ENCODE results near the gene GFRA4.
A peak's percentile ranks its signal among the peaks of the same experiment; 100 is the strongest.

Gene GFRA4

DNA sequence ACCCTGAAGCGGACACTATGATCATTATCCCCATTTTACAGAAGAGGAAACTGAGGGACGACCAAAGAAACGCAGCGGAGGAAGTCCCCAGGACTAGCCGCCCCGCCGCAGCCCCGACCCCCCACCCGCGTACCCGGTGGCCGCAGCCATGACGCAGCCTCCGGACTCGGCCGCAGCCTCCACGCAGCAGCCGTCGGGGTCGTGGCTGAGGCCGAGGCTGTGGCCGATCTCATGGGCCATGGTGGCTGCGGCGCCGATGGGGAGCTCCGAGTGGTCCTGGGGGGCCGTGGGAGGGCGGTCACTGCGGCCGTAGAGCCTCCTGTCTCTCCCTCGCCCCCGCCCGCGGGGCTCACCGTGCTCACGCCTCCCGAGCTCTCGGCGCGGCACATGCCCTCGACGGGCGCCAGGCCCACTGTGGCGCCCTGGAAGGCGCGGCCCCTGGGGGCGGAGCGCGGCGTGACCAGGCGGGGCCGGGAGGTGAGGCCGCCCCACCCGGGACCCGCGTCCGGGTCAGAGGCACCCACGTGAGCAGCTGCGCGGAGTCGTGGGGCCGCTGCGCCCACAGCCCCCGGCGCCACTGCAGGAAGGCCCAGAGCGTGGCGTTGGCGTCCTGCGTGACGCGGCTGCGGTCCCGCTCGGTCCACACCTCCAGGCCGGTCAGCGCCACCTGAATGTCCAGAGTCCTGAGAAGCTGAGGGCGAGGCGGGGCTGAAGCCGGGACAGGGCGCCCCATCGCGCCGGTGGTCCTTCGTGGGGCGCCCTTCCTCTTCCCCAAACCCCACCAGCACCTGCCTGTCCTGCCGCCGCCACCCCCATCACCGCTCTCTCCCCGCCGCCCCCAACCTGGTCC is 10.2 kb upstream of the GFRA4 start:
- DNase-seq, result no peak

DNA sequence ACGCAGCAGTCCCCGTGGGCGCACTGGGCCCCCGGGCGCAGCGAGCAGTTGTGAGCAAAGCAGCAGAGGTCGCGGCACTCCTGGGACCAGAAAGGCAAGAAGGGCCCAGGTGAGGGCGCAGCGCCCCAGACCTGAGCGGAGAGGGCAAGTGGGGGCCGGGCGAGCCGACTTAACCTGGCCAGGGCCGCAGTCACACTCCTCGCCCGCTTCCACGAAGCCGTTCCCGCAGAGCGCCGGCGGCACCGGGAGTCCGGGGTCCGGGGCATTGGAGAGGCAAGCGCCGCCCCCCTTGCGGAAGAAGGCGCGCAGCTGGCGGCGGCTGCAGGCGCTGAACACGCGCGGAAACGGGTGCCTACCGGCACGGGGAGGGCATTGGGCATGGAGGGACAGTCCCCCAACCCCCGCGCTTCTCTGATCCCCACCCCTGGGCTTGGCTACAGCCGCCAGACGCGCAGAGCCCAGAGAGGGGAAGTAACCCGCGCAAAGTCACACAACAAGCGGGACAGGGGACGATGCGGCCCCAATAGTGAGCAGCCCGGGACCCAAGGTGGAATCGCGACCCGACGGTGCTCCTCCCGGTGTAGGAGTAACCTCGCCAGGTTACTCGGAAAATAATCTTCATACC is 9.5 kb upstream of the GFRA4 start:
- DNase-seq, result no peak

- no peak for DNase-seq
Measured at GRCh38 chr20:3671986-3672546, 8.9 kb upstream of the GFRA4 start.

DNA sequence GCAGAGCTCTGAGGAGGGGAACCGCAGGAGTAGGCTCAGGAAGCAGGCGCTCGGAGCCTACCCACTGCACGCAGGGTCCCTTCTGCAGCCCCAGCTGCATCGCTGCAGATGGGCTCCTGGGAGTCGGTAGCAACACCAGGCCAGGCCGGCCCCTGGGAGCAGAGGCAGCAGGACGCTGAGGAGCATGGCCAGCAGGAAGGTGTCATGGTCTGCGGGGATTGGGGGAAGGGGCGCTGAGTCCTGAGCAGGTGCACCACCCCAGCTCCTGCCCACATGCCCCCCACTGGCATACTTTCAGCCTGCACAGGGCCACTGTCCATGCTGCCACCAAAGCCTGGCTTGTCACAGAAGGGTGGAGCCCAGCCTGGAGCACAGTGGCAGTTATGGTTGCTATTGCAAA is 7.7 kb upstream of the GFRA4 start:
- DNase-seq, result no peak

DNA sequence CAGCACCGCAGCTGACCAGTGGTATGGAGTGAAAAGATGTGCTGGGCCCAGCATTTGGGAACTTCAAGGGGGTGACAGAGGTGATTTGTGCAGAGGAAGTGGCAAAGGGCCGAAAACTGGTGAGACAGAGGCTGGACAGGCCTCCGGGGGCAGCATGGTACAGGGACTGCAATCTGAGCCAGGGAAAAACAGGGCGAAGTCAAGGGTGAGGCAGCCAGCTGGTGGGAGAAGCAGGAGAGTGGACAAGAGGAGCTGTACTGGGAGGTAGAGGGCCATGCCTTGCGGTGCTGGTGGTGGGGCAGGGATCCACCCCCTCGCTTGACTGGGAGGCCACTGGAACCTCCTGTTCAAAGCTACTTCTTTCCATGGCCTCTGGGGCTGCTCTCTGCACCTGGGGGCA is 7.3 kb upstream of the GFRA4 start:
- DNase-seq, result peak; percentile 24

DNA sequence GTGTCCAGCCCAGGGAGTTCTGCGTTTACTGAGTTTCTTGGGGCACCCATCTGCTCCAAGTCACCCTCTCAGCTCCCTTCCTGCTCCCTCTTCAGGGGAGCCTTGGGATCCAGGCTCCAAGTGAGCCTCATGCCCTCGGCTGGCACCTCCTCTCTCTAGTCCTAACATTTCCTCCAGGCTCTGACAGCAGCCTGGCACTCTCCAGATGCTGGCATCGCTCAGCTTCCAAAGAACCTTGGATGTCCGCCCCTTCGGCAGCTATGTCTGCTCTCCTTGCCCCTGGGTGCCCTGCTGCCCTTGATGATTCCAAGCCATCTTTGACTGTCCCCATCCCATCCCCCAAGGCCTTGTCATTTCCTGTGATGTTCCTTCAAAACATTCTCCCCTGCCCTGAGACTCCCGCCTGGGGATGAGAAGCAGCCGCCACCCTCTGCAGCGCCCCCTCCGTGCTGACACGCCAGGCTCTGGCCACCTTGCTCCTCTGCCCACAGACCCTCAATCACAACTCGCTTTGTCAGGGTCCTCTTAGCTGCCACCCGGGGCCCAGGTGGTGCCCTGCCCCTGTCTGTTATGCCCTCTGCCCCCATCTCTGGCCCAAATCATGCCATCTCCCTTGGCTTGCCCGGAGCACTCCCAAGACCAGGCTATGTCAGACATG is 6.6 kb upstream of the GFRA4 start:
- no peak for DNase-seq

DNA sequence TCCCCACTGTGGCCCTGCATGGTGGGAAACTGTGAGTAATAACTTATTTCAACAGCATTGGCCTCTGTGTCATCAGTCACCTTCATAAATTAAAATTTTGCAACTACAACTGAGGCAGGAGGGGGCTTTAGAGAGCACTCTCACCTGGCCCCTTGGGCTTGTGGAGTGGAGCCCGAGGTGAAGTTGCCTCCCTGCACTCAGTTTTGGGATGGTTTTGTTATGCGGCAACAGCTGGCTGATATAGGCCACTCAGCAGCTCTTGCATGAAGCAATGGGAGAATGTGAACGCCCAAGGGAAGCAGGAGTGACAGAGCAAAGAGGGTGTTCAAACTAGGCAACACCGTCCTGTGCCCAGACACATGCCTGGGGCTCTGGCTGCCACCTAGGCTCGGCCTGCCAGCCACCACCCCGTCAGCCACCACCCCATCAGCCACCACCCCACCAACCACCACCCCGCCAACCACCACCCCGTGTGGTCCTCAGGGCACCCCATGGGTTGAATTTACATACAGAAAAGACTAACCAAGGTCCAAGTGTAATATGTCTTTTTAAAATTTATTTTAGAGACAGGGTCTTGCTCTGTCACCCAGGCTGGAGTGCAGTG is 4.3 kb upstream of the GFRA4 start:
- no peak for DNase-seq

DNA sequence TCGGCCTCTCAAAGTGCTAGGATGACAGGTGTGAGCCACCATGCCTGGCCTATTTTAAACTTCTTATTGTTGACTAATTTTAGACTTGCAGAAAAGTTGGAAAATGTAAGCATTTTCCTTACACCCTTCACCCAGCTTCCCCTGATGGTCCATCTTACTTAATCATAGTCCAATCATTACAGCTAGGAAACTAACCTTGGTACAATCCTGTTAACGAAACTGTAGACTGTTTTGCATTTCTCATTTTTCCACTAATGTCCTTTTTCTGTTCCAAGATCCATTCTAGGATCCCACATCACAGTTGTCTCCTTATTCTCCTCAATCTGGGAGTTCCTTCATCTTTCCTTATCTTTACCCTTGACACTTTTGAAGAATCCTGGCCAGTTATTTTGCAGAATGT is 659 bp upstream of the GFRA4 start:
- DNase-seq, result no peak

DNA sequence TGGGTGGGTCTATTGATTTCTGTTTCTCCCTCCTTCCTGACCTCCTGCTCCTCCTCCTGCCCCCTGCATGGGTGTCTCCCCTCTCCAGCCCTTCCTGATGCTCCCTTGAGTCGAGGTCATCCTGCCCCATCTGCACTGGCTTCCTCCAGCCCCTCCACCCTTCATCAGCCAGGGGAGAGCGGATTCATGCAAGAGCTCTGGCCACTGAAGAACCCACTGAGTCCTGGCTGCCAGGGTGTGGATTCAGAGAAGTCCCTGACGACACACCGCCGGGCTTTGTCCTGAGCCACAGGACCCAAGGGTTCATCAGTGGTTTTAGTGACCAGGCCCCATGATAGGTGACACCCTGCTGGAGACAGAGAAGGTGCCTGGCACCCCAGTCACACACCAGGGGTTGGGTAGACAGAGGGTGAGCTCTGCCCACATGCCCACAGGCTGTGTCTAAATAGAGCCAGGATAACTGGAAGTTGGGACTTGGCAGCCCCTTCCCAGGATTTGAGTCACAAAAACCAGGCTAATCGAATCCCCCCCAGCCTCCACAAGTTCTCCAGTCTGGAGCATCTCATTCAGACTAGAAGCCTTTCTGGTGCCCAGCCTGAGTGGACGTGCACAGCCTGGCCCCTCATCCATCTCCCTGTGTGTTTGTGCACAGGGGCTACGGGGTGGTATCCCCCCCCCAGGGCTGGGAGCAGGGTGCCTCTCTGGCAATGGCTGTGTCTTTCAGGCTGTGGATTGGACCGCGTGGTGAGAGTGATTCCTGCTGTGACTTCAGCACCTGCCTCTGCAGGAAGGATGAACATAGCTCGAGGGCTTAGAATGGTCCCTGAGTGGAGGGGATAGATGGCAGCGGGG is 1.2 kb downstream of the GFRA4 start:
- DNase-seq, result no peak

DNA sequence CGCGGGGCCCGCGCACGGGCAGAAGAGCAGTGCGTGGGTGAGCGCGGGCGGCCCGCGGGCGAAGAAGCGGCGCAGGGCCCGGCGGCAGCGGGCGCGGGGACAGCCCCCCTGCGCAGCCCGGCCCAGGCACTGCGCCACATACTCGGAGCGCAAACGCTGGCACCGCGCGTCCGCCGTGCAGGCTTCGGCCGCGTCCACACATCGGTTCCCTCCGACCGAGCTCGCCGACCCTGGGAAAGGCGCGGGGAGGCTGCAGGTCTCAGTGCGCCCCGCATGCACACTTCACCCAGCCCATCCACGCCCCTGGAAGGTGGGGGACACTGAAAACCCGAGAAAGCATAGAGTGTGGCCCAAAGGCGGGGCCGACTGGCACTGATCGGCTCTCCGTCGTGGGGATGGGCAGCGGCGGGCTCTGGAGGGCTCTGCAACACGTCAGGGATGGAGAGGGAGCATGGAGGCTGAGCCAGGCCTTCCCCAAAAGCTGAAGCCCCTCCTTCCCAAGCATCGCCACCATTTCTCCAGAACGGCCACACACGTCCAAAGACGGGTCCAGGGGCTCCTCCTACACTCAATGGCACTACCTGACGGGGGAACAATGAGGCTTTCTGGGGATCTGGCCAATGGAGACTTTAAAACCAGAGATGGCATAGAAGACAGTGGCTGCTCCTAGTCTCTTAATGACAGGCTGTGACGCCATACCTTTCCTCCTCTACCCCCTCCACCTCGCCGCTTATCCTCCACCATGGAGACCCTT is 2.0 kb downstream of the GFRA4 start:
- DNase-seq, result no peak

DNA sequence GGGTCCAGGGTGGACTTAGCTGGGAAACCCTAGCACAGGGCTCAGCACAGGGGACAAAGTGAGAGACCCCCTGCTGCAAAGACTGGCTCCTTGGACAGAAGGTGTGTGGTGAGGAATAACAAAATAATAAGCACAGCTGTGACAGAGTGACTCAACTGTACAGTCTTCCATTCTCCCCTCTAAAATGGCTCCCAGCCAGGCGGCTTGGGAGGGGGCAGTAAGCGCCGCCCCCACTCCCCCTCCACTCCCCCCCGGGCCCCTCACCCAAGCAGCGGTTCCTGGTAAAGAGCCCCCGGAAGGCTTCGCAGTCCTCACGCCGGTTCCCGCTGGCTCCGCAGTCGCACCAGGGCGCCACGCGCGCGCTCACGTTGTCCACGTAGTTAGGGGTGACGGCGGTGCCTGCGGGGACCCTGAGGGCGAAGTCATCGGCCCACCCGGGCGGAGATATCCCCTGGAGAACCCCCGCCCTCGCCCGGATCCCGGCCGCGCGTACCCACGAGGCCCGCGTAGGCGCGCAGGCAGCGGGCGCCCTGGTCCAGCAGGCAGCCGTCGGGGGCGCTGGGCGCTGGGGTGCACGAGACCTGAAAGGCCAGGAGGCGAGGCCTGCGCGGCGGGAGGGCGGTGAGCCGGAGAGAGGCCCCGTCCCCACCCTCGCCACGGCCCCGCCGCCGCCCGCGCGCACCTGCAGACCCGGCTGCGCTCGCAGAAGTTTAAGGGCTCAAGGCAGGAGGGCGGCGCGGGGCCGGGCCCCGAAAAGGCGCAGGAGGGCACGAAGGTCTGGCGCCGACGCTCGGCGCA is 2.7 kb downstream of the GFRA4 start:
- no peak for DNase-seq

DNA sequence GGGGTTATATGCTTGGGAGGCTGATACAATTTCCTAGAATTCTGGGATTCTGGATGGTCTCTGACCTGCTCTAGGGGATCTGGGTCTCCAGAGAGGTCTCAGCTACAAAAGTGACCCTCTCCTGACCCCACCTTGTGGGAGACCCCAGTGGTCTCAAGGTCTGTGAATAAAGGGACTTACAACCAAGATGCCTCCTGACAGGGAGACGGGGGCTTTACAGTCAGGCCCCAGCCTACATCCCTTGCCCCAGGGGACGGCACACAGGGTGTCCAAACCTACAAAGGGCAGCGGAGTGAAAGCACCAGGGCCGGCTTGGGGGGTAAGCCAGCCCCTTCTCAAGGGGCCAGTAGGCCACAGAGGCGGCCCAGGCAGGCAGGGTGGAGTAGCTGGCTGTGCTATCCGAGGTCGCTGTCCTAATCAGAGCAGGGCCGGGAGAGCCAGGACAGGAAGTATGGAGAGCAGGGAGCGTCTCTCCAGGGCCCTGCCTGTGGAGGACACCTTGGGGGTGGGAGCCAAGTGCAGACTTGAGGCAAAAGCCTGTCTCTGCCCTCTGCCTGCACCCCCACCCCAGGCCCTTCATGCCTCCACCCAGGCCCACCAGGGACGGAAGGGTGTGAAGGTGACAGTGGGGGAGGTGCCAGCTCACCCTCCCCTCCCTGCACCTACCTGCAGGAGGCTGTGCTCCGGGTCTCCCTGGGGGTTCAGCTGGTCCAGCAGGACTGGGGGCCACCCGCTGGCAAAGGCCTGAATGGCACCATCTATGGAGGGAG is 3.5 kb downstream of the GFRA4 start:
- no peak for DNase-seq

DNA sequence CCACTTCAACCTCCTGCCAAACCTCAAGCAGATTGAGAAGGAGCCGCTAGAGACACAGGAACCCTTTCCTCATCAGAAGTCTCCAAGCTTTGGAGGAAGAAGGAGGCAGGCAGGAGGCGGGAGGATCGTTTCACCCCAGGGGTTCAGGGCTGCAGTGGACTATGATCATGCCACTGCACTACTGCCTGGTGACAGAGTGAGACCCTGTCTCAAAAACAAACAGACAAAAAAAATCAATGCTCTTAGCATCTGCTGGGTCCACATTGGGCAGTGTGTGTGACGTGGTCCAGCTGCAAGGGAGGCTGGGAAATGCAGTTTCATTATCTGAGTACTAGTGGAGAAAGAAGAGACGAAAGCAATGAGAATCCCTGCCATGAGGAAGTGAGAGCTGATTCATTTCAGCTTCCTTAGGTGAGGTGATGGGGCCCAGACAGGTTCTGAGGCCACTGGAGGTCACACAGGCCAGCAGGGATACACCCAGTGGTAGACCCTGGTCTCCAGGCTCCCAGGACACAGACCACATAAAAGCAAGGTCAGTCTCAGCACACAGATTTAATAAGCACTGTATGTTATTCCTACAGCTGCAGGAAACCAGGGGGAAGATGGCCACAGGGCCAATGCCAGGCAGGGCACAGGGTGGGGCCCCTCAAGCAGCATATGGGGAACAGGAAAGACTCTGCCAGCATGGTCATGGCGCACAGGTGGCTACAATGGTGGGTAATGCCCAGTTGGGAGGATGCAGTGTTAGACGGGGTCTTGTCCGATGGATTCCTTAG is 4.3 kb downstream of the GFRA4 start:
- DNase-seq, result no peak

DNA sequence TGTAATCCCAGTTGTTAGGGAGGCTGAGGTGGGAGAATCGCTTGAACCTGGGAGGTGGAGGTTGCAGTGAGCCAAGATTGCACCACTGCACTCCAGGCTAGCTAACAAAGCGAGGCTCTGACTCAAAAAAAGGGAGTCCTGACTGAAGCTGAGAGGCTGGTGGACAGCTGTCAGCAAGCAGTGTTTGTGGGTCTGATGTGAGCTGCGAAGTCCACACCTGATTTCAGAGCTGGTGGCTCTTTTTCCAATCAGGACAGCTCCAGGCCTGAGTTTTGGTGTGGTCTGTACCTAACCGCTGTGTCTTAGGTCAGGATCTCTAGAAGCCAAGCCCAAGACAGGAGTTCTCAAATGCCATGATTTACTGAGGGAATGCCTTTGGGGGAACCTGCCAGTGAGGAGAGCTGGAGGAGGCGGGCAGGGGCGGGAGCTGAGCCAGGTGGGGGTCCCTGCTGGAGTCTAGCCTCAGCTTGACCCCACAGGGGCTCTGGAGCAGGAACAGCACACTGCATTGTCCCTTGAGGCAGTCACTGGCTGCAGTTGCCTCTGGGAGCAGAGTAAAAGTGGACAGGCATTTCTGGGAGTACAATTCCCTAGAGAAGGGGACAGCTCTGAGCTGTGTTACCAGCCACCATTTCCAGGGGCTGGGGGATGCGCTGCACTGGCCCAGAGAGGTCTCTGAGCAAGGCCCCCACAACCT is 5.0 kb downstream of the GFRA4 start:
- DNase-seq, result no peak

- no peak for DNase-seq
Measured at GRCh38 chr20:3655131-3655405, 8.1 kb downstream of the GFRA4 start.

DNA sequence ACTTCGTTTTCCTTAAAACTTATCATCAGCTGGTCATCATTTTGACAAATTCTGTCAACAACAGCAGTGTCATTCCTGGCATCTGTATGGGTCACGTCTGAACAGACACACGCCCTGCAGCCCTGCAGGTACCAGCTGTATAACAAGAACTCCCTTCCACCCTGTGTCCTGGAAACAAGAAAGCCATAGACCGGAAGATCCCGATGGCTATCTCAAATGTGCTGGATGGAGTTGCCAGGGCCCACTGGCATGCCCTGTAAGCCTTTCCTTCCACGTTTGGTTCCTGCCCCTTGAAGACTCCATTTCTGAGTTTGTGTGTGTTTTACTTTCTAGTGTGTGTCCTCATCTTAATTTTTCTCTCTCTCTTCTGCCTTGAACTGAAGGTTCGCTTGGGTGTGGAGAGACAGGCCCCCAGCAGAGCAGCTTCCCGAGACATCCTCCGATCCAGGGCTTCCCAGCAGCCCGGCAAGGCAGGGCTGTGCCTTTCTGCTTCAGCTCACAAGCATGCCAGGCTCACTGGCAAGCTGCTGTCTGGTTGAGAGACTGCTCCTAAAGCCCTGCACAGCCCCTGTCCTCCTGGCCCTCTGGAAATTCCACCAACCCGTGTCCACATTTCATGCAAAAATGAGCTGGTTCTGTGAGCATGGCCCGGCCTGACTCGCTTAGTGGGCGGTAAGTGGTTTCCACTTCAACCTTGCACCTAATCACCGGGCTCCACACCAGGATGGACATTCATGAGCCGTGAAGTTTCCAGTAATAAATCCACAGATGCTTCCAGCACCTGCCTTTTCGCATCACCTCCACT is 8.7 kb downstream of the GFRA4 start:
- DNase-seq, result no peak

- no peak for DNase-seq
Measured at GRCh38 chr20:3653921-3654320, 9.3 kb downstream of the GFRA4 start.

All from fibroblast of skin of right biceps (primary cell).